Gastrocnemius medialis (tissue), 4 donors: ENCODE results near the gene CRYBG1.

ENCODE experiments used
- POLR2A ChIP-seq, 2 donors: fragments of 450-650 bp; IDR thresholded peaks; one replicate each; pipeline ENCODE4 v1.6.1; 2017; ENCODE audit warnings: antibody characterized with exemption in 2 of 2, mild to moderate bottlenecking in 2 of 2, moderate library complexity in 2 of 2
- TF ChIP-seq, protein P1 (sequence below), 5 experiments: fragments of 450-650 bp in 3 of 5; fragments of 200-600 bp in 2 of 5; sonication (generic) in 2 of 5; IDR thresholded peaks in 4 of 5; conservative IDR thresholded peaks in 1 of 5; 1 replicate in 4 of 5; 2 replicates in 1 of 5; pipeline ENCODE4 v1.5.1; 2016 to 2019; ENCODE audit warnings: antibody characterized with exemption in 5 of 5, mild to moderate bottlenecking in 3 of 5, moderate library complexity in 3 of 5

DNA sequence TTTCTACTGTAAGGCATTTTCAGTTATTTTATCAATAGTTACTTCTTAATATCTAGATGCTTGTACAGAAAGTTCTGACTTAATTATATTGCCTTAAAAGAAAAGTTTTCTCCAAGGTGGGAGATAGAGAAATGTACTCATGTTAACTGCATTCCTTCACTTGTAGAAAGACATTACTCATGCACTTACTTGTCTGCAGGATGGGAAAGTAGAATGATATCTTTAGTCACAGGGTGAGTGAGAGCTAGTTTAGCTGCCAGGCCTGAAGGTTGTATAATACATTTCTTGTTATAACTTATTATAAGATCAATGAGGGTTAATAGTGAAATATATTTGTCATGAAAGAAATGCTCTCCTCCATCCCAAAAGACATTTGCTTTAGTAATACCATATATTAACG is 92.1 kb downstream of the CRYBG1 start:
- TF ChIP-seq, protein P1, sequence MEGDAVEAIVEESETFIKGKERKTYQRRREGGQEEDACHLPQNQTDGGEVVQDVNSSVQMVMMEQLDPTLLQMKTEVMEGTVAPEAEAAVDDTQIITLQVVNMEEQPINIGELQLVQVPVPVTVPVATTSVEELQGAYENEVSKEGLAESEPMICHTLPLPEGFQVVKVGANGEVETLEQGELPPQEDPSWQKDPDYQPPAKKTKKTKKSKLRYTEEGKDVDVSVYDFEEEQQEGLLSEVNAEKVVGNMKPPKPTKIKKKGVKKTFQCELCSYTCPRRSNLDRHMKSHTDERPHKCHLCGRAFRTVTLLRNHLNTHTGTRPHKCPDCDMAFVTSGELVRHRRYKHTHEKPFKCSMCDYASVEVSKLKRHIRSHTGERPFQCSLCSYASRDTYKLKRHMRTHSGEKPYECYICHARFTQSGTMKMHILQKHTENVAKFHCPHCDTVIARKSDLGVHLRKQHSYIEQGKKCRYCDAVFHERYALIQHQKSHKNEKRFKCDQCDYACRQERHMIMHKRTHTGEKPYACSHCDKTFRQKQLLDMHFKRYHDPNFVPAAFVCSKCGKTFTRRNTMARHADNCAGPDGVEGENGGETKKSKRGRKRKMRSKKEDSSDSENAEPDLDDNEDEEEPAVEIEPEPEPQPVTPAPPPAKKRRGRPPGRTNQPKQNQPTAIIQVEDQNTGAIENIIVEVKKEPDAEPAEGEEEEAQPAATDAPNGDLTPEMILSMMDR (IDR thresholded peaks at IDR 0.05 in 4 of 5, conservative IDR thresholded peaks at IDR 0.05 in 1 of 5) = no peak
- no peak for TF ChIP-seq POLR2A (IDR thresholded peaks at IDR 0.05)
